GM12878 (cell line): ENCODE data around the gene CTNNA2.

Experiments used
- EP300 ChIP-seq, 2 experiments: fragments of 150-350 bp in 1 of 2; IDR thresholded peaks; 2 replicates each; pipeline ENCODE4 v1.6.1; 2011 to 2012; ENCODE audit warnings: low read depth in 2 of 2, low read length in 2 of 2, borderline replicate concordance in 1 of 2, improper control_type of control experiment in 1 of 2, inconsistent platforms in 1 of 2; ENCODE audit not compliant: control insufficient read depth in 1 of 2
- EZH2 ChIP-seq: IDR thresholded peaks from 2 replicates; pipeline ENCODE4 v1.6.1; 2012; ENCODE audit warnings: low read depth, mild to moderate bottlenecking, control low read depth, inconsistent platforms, low read length, borderline replicate concordance; ENCODE audit not compliant: control insufficient read depth
- FOS ChIP-seq: IDR thresholded peaks from 3 replicates; pipeline ENCODE4 v1.6.1; 2011; ENCODE audit warnings: borderline replicate concordance; ENCODE audit not compliant: insufficient read length; ENCODE audit errors: extremely low read depth
- KAT2A ChIP-seq: conservative IDR thresholded peaks from 2 replicates; pipeline ENCODE4 v1.6.1; 2011; ENCODE audit warnings: low read depth, low read length; ENCODE audit not compliant: control insufficient read depth
- TF ChIP-seq, protein P1 (sequence below), 3 experiments: IDR thresholded peaks in 2 of 3; conservative IDR thresholded peaks in 1 of 3; 2 replicates each; pipeline ENCODE4 v1.5.1; 2011; ENCODE audit warnings: low read depth in 3 of 3, low read length in 3 of 3, mild to moderate bottlenecking in 3 of 3, control low read depth in 2 of 3, moderate library complexity in 2 of 3, inconsistent platforms in 1 of 3, mixed read lengths in 1 of 3; ENCODE audit not compliant: control insufficient read depth in 2 of 3, insufficient read depth in 1 of 3; ENCODE audit errors: extremely low read depth in 1 of 3
- TF ChIP-seq, protein P2 (sequence below): IDR thresholded peaks from 2 replicates; pipeline ENCODE4 v1.6.1; 2011; ENCODE audit warnings: low read depth, mild to moderate bottlenecking, low read length, moderate library complexity, borderline replicate concordance; ENCODE audit errors: extremely low read depth
- TF ChIP-seq, protein P3 (sequence below): IDR thresholded peaks from 2 replicates; pipeline ENCODE4 v1.6.1; 2012; ENCODE audit warnings: mild to moderate bottlenecking, low read depth, low read length
- TF ChIP-seq, protein P4 (sequence below): IDR thresholded peaks from 2 replicates; pipeline ENCODE4 v1.6.1; 2012; ENCODE audit warnings: low read depth, low read length, improper control_type of control experiment
- TF ChIP-seq, protein P5 (sequence below): IDR thresholded peaks from 2 replicates; pipeline ENCODE4 v1.6.1; 2011; ENCODE audit warnings: low read depth, low read length, improper control_type of control experiment, borderline replicate concordance

DNA sequence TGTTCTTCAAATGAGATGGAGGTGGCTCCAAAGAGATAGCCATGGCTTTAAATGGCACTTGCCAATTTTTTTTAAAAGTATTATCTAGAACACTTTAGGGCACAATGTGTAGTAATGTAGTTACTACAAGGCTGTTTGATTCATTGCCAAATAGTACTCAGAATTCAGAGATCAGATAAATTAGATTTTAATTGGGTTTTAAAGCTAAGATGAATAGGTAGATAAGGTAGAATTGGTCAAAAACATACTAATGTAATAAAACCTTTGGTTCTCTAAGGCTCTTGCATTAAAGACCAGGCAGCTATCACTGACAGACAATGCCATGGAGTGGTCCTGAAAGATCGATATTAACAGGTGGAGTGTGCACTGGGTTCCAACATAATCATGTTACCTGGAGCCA, 425.8 kb downstream of the CTNNA2 start:
- TF ChIP-seq, protein P1, sequence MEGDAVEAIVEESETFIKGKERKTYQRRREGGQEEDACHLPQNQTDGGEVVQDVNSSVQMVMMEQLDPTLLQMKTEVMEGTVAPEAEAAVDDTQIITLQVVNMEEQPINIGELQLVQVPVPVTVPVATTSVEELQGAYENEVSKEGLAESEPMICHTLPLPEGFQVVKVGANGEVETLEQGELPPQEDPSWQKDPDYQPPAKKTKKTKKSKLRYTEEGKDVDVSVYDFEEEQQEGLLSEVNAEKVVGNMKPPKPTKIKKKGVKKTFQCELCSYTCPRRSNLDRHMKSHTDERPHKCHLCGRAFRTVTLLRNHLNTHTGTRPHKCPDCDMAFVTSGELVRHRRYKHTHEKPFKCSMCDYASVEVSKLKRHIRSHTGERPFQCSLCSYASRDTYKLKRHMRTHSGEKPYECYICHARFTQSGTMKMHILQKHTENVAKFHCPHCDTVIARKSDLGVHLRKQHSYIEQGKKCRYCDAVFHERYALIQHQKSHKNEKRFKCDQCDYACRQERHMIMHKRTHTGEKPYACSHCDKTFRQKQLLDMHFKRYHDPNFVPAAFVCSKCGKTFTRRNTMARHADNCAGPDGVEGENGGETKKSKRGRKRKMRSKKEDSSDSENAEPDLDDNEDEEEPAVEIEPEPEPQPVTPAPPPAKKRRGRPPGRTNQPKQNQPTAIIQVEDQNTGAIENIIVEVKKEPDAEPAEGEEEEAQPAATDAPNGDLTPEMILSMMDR (IDR thresholded peaks at IDR 0.05 in 2 of 3, conservative IDR thresholded peaks at IDR 0.05 in 1 of 3; ENCODE audit: control insufficient read depth in 2 of 3, extremely low read depth in 1 of 3, insufficient read depth in 1 of 3, low read depth in 3 of 3, low read length in 3 of 3), result no peak
- TF ChIP-seq, protein P2, sequence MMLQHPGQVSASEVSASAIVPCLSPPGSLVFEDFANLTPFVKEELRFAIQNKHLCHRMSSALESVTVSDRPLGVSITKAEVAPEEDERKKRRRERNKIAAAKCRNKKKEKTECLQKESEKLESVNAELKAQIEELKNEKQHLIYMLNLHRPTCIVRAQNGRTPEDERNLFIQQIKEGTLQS, result no peak
- TF ChIP-seq EZH2, result no peak
- TF ChIP-seq, protein P3, sequence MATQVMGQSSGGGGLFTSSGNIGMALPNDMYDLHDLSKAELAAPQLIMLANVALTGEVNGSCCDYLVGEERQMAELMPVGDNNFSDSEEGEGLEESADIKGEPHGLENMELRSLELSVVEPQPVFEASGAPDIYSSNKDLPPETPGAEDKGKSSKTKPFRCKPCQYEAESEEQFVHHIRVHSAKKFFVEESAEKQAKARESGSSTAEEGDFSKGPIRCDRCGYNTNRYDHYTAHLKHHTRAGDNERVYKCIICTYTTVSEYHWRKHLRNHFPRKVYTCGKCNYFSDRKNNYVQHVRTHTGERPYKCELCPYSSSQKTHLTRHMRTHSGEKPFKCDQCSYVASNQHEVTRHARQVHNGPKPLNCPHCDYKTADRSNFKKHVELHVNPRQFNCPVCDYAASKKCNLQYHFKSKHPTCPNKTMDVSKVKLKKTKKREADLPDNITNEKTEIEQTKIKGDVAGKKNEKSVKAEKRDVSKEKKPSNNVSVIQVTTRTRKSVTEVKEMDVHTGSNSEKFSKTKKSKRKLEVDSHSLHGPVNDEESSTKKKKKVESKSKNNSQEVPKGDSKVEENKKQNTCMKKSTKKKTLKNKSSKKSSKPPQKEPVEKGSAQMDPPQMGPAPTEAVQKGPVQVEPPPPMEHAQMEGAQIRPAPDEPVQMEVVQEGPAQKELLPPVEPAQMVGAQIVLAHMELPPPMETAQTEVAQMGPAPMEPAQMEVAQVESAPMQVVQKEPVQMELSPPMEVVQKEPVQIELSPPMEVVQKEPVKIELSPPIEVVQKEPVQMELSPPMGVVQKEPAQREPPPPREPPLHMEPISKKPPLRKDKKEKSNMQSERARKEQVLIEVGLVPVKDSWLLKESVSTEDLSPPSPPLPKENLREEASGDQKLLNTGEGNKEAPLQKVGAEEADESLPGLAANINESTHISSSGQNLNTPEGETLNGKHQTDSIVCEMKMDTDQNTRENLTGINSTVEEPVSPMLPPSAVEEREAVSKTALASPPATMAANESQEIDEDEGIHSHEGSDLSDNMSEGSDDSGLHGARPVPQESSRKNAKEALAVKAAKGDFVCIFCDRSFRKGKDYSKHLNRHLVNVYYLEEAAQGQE, result no peak
- TF ChIP-seq KAT2A, result no peak
- no peak for TF ChIP-seq EP300 (IDR thresholded peaks at IDR 0.05; ENCODE audit: borderline replicate concordance in 1 of 2, control insufficient read depth in 1 of 2, low read depth in 2 of 2, low read length in 2 of 2)
- TF ChIP-seq FOS, result no peak
- TF ChIP-seq, protein P4, sequence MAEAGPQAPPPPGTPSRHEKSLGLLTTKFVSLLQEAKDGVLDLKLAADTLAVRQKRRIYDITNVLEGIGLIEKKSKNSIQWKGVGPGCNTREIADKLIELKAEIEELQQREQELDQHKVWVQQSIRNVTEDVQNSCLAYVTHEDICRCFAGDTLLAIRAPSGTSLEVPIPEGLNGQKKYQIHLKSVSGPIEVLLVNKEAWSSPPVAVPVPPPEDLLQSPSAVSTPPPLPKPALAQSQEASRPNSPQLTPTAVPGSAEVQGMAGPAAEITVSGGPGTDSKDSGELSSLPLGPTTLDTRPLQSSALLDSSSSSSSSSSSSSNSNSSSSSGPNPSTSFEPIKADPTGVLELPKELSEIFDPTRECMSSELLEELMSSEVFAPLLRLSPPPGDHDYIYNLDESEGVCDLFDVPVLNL, result no peak
- TF ChIP-seq, protein P5, sequence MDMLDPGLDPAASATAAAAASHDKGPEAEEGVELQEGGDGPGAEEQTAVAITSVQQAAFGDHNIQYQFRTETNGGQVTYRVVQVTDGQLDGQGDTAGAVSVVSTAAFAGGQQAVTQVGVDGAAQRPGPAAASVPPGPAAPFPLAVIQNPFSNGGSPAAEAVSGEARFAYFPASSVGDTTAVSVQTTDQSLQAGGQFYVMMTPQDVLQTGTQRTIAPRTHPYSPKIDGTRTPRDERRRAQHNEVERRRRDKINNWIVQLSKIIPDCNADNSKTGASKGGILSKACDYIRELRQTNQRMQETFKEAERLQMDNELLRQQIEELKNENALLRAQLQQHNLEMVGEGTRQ, result no peak
